Neural progenitor cell (in vitro differentiated cells): ENCODE data around the gene PCDH9. TPM values are rescaled to one million over a fixed set of nuclear protein-coding genes. Genes with fewer than 3 reads are reported as not detected.

Source experiments
- DNase-seq: peaks from one replicate; pipeline ENCODE4 v3.0.0-alpha.2; 2016; ENCODE audit warnings: low spot score
- H2AFZ ChIP-seq: fragments of 200-600 bp; sonication (generic); replicated peaks from 2 replicates; pipeline ENCODE4 v1.6.1; 2016; ENCODE audit warnings: antibody characterized with exemption
- H3F3A ChIP-seq: fragments of 200-600 bp; sonication (generic); 2 replicates; pipeline ENCODE4 v1.6.1; 2016; ENCODE audit warnings: antibody characterized with exemption, low read depth
- H3K27ac ChIP-seq: fragments of 200-600 bp; sonication (generic); 2 replicates; pipeline ENCODE4 v1.5.1; 2016; ENCODE audit warnings: mild to moderate bottlenecking
- H3K27me3 ChIP-seq: fragments of 200-600 bp; sonication (generic); 2 replicates; pipeline ENCODE4 v1.6.1; 2016; ENCODE audit warnings: mild to moderate bottlenecking, moderate library complexity
- H3K36me3 ChIP-seq: fragments of 200-600 bp; sonication (generic); 2 replicates; pipeline ENCODE4 v1.5.1; 2016
- H3K4me1 ChIP-seq: fragments of 200-600 bp; sonication (generic); 2 replicates; pipeline ENCODE4 v1.6.1; 2016; ENCODE audit warnings: mixed run types
- H3K4me2 ChIP-seq: fragments of 200-600 bp; sonication (generic); 2 replicates; pipeline ENCODE4 v1.6.1; 2016
- H3K4me3 ChIP-seq: fragments of 200-600 bp; sonication (generic); 2 replicates; pipeline ENCODE4 v1.5.1; 2016
- H3K79me2 ChIP-seq: fragments of 200-600 bp; sonication (generic); 2 replicates; pipeline ENCODE4 v1.6.1; 2016; ENCODE audit warnings: low read depth
- H3K9ac ChIP-seq: fragments of 200-600 bp; sonication (generic); 2 replicates; pipeline ENCODE4 v1.6.1; 2016
- H3K9me3 ChIP-seq: fragments of 200-600 bp; sonication (generic); 2 replicates; pipeline ENCODE4 v1.5.1; 2016; ENCODE audit warnings: low read depth
- H4K20me1 ChIP-seq: fragments of 200-600 bp; sonication (generic); 2 replicates; pipeline ENCODE4 v1.6.1; 2016; ENCODE audit warnings: low read depth
- H3K27ac Mint-ChIP-seq: 3 replicates; pipeline ENCODE4 v1.8.0; 2021; ENCODE audit warnings: mixed read lengths
- H3K27me3 Mint-ChIP-seq: 2 replicates; pipeline ENCODE4 v1.8.0; 2022; ENCODE audit warnings: low read depth, mild to moderate bottlenecking, inconsistent platforms, moderate library complexity, mixed read lengths; ENCODE audit not compliant: insufficient read depth
- H3K36me3 Mint-ChIP-seq: 3 replicates; pipeline ENCODE4 v1.8.0; 2021; ENCODE audit warnings: mixed read lengths
- H3K4me1 Mint-ChIP-seq: 3 replicates; pipeline ENCODE4 v1.8.0; 2021; ENCODE audit warnings: mixed read lengths
- H3K4me3 Mint-ChIP-seq: 3 replicates; pipeline ENCODE4 v1.8.0; 2021; ENCODE audit warnings: mild to moderate bottlenecking, moderate library complexity, mixed read lengths
- H3K9me3 Mint-ChIP-seq: 3 replicates; pipeline ENCODE4 v1.8.0; 2020; ENCODE audit warnings: mixed read lengths
- CTCF ChIP-seq: fragments of 200-600 bp; sonication (generic); IDR thresholded peaks from 2 replicates; pipeline ENCODE4 v1.5.1; 2017; ENCODE audit warnings: antibody characterized with exemption, mild to moderate bottlenecking
- EZH2 ChIP-seq: fragments of 200-600 bp; sonication (generic); IDR thresholded peaks from 2 replicates; pipeline ENCODE4 v1.6.1; 2017; ENCODE audit warnings: antibody characterized with exemption, mild to moderate bottlenecking, moderate library complexity
- EZH2phosphoT487 ChIP-seq: fragments of 200-600 bp; sonication (generic); IDR thresholded peaks from 2 replicates; pipeline ENCODE4 v1.6.1; 2017; ENCODE audit warnings: antibody characterized with exemption
- total RNA-seq: library from RNA; depleted of rRNA; stranded (reverse); fragments of >200 nt; gene quantifications from 2 replicates; pipeline ENCODE4 v1.2.3, GENCODE V29; 2015; ENCODE audit warnings: low replicate concordance

PCDH9 gene
- total RNA-seq, 1 donor from 2014 or later, result 0.24 TPM

- DNase-seq, result no peak
- H3K9ac ChIP-seq, result no peak overlapping the region
- Mint-ChIP-seq H3K27ac (no peak overlapping the region), H3K4me3 (no peak overlapping the region), H3K36me3 (peaks cover 6% of the 10 kb centered on the region), H3K4me1 (peaks cover 53% of the 10 kb centered on the region), H3K9me3 (peaks cover 5% of the 10 kb centered on the region), H3K27me3 (peaks cover 2% of the 10 kb centered on the region)
- no peak overlapping the region for H3K27ac ChIP-seq
- no peaks in the 10 kb centered on the region for H3F3A ChIP-seq
- no peak overlapping the region for H3K4me3 ChIP-seq
- no peaks in the 10 kb centered on the region for H3K9me3 ChIP-seq
- H3K4me1 ChIP-seq, result peaks cover 7% of the 10 kb centered on the region
- no peaks in the 10 kb centered on the region for H3K36me3 ChIP-seq
- no peak overlapping the region for H3K4me2 ChIP-seq
- H3K27me3 ChIP-seq, result no peaks in the 10 kb centered on the region
- H4K20me1 ChIP-seq, result no peaks in the 10 kb centered on the region
- no peaks in the 10 kb centered on the region for H3K79me2 ChIP-seq
- H2AFZ ChIP-seq, result no peak overlapping the region
- no peak for TF ChIP-seq EZH2phosphoT487
- no peak for TF ChIP-seq CTCF
- no peak for TF ChIP-seq EZH2
Observed at GRCh38 chr13:67131393-67131792, 98.7 kb downstream of the PCDH9 start.

GRCh38 chr13:67130444-67130843 is 99.7 kb downstream of the PCDH9 start:
- no peak for DNase-seq
- no peak overlapping the region for H3K9ac ChIP-seq
- peaks cover 6% of the 10 kb centered on the region for H3K36me3 Mint-ChIP-seq
- no peaks in the 10 kb centered on the region for H3K27me3 ChIP-seq
- peaks cover 7% of the 10 kb centered on the region for H3K4me1 ChIP-seq
- peaks cover 2% of the 10 kb centered on the region for H3K27me3 Mint-ChIP-seq
- H3K4me3 Mint-ChIP-seq, result no peak overlapping the region
- H3K27ac ChIP-seq, result no peak overlapping the region
- no peak overlapping the region for H3K4me3 ChIP-seq
- H3K36me3 ChIP-seq, result no peaks in the 10 kb centered on the region
- H3K9me3 Mint-ChIP-seq, result peaks cover 5% of the 10 kb centered on the region
- H3K4me1 Mint-ChIP-seq, result peaks cover 46% of the 10 kb centered on the region
- H3K9me3 ChIP-seq, result no peaks in the 10 kb centered on the region
- TF ChIP-seq EZH2 (no peak), EZH2phosphoT487 (no peak), CTCF (no peak)
- H2AFZ ChIP-seq, result no peak overlapping the region
- H3K4me2 ChIP-seq, result no peak overlapping the region
- H3F3A ChIP-seq, result no peaks in the 10 kb centered on the region
- H3K27ac Mint-ChIP-seq, result peak overlapping the region; percentile 79
- H3K79me2 ChIP-seq, result no peaks in the 10 kb centered on the region
- no peaks in the 10 kb centered on the region for H4K20me1 ChIP-seq

- H3K4me1 Mint-ChIP-seq, result peaks cover 41% of the 10 kb centered on the region
- peak overlapping the region; percentile 78 for H3K27ac Mint-ChIP-seq
- peaks cover 8% of the 10 kb centered on the region for H3K36me3 Mint-ChIP-seq
- H3K9me3 ChIP-seq, result no peaks in the 10 kb centered on the region
- H3F3A ChIP-seq, result no peaks in the 10 kb centered on the region
- no peak for TF ChIP-seq CTCF
- TF ChIP-seq EZH2, result no peak
- no peak for TF ChIP-seq EZH2phosphoT487
- no peak overlapping the region for H2AFZ ChIP-seq
- H3K4me1 ChIP-seq, result peaks cover 7% of the 10 kb centered on the region
- H3K27me3 ChIP-seq, result no peaks in the 10 kb centered on the region
- H3K79me2 ChIP-seq, result no peaks in the 10 kb centered on the region
- H3K4me2 ChIP-seq, result no peak overlapping the region
- H4K20me1 ChIP-seq, result no peaks in the 10 kb centered on the region
- no peak overlapping the region for H3K27ac ChIP-seq
- H3K27me3 Mint-ChIP-seq, result peaks cover 2% of the 10 kb centered on the region
- no peak overlapping the region for H3K4me3 ChIP-seq
- no peaks in the 10 kb centered on the region for H3K36me3 ChIP-seq
- H3K9me3 Mint-ChIP-seq, result peaks cover 5% of the 10 kb centered on the region
- H3K4me3 Mint-ChIP-seq, result no peak overlapping the region
- DNase-seq, result no peak
- H3K9ac ChIP-seq, result no peak overlapping the region
Observed at GRCh38 chr13:67128136-67128535, 102.0 kb downstream of the PCDH9 start.
